HCT116 (cell line): ENCODE data around the gene DIPK1B. TPM values are rescaled to one million over a fixed set of nuclear protein-coding genes. Genes with fewer than 3 reads are reported as not detected.

Experiments
- ATAC-seq: fragments of 200-7000 bp; cut with Tn5 transposase; 2 replicates; pipeline ENCODE4 v1.9.1; 2020; ENCODE audit warnings: mild to moderate bottlenecking, moderate library complexity
- BruUV-seq: library from RNA; stranded (reverse); fragments of 400-500 nt; replicated peaks from 2 replicates; lab custom pipeline; 2021; lab: Mats Ljungman, UMichigan
- CTCF ChIA-PET: fragments of 300-600 bp; sonication (Branson Sonifier 250); formaldehyde crosslinking; loops from one replicate; lab custom pipeline; 2021; ENCODE audit warnings: antibody characterized with exemption; lab: Charles Lee
- POLR2A ChIA-PET: fragments of 300-600, 350-600 bp; sonication (Branson Sonifier 250); formaldehyde crosslinking; loops from one replicate; lab custom pipeline; 2021; ENCODE audit warnings: antibody characterized with exemption; lab: Charles Lee
- RAD21 ChIA-PET, 2 experiments: fragments of 300-600 bp; sonication (Branson Sonifier 250); formaldehyde crosslinking; loops; one replicate each; lab custom pipeline; 2023; ENCODE audit warnings: low total read pairs in 2 of 2; ENCODE audit not compliant: uncharacterized antibody in 2 of 2, unreplicated experiment in 2 of 2, low non-redundant PET in 1 of 2; lab: Charles Lee
- DNase-seq: peaks from one replicate; pipeline ENCODE4 v3.0.0-alpha.2; 2010; ENCODE audit warnings: low read depth, low spot score
- H2AFZ ChIP-seq: fragments of 200-600 bp; shearing (Covaris generic), sonication (generic); 2 replicates; pipeline ENCODE4 v1.6.1; 2017; ENCODE audit warnings: low read depth, mixed run types, mixed read lengths, antibody characterized with exemption, low read length; ENCODE audit not compliant: poor library complexity, severe bottlenecking
- H3K27ac ChIP-seq: 2 replicates; pipeline ENCODE4 v1.5.1; 2012; ENCODE audit warnings: low read depth, low read length
- H3K27me3 ChIP-seq: fragments of 200-600 bp; sonication (generic); 2 replicates; pipeline ENCODE4 v1.6.1; 2016; ENCODE audit warnings: mixed run types, low read length, mixed read lengths; ENCODE audit not compliant: insufficient read depth
- H3K36me3 ChIP-seq, 2 experiments: fragments of 200-500 bp in 1 of 2; fragments of 200-600 bp in 1 of 2; sonication (Bioruptor generic) in 1 of 2; sonication (generic) in 1 of 2; 2 replicates each; pipeline versions ENCODE4 v1.5.1 to v1.6.1; 2014 to 2016; ENCODE audit warnings: low read length in 2 of 2, inconsistent platforms in 1 of 2, mixed read lengths in 1 of 2, mixed run types in 1 of 2; ENCODE audit not compliant: insufficient read depth in 2 of 2, control insufficient read depth in 1 of 2
- H3K4me1 ChIP-seq, 2 experiments: fragments of 200-600 bp in 1 of 2; sonication (generic) in 1 of 2; 2 replicates each; pipeline versions ENCODE4 v1.5.1 to v1.6.1; 2012 to 2017; ENCODE audit warnings: low read length in 2 of 2, inconsistent platforms in 1 of 2, mild to moderate bottlenecking in 1 of 2, mixed read lengths in 1 of 2, mixed run types in 1 of 2, moderate library complexity in 1 of 2; ENCODE audit not compliant: insufficient read depth in 2 of 2, control insufficient read depth in 1 of 2
- H3K4me2 ChIP-seq: fragments of 200-600 bp; sonication (generic); 2 replicates; pipeline ENCODE4 v1.6.1; 2017; ENCODE audit warnings: mixed run types, low read length, mixed read lengths
- H3K4me3 ChIP-seq, 2 experiments: fragments of 200-600 bp in 1 of 2; sonication (generic) in 1 of 2; replicated peaks in 1 of 2; 2 replicates each; pipeline ENCODE4 v1.5.1; 2011 to 2016; ENCODE audit warnings: low read length in 2 of 2, control low read depth in 1 of 2, low read depth in 1 of 2, mild to moderate bottlenecking in 1 of 2, mixed read lengths in 1 of 2, mixed run types in 1 of 2
- H3K79me2 ChIP-seq: fragments of 200-600 bp; sonication (generic); 2 replicates; pipeline ENCODE4 v1.6.1; 2017; ENCODE audit warnings: mild to moderate bottlenecking, mixed run types, low read length, moderate library complexity, mixed read lengths; ENCODE audit not compliant: insufficient read depth
- H3K9ac ChIP-seq: fragments of 200-600 bp; sonication (generic); 2 replicates; pipeline ENCODE4 v1.6.1; 2016; ENCODE audit warnings: low read length, mixed read lengths
- H3K9me2 ChIP-seq: fragments of 200-600 bp; sonication (generic), shearing (Covaris generic); 2 replicates; pipeline ENCODE4 v1.6.1; 2017; ENCODE audit warnings: mixed run types, mild to moderate bottlenecking, moderate library complexity; ENCODE audit not compliant: insufficient read depth
- H3K9me3 ChIP-seq, 2 experiments: fragments of 200-500 bp in 1 of 2; fragments of 200-600 bp in 1 of 2; sonication (Bioruptor generic) in 1 of 2; sonication (generic) in 1 of 2; 2 replicates each; pipeline ENCODE4 v1.6.1; 2014 to 2017; ENCODE audit warnings: low read length in 2 of 2, mixed read lengths in 2 of 2, inconsistent platforms in 1 of 2, low read depth in 1 of 2, mild to moderate bottlenecking in 1 of 2, mixed run types in 1 of 2, moderate library complexity in 1 of 2; ENCODE audit not compliant: control insufficient read depth in 1 of 2, insufficient read depth in 1 of 2
- H4K20me1 ChIP-seq: fragments of 200-600 bp; sonication (generic), shearing (Covaris generic); 2 replicates; pipeline ENCODE4 v1.6.1; 2017; ENCODE audit warnings: mixed run types, mild to moderate bottlenecking, moderate library complexity; ENCODE audit not compliant: insufficient read depth
- CEBPB ChIP-seq: IDR thresholded peaks from 2 replicates; pipeline ENCODE4 v1.6.1; 2012; ENCODE audit warnings: low read depth
- EZH2 ChIP-seq: fragments of 200-600 bp; sonication (generic); IDR thresholded peaks from 2 replicates; pipeline ENCODE4 v1.6.1; 2017; ENCODE audit warnings: antibody characterized with exemption, mixed run types
- POLR2AphosphoS5 ChIP-seq: IDR thresholded peaks from 2 replicates; pipeline ENCODE4 v1.6.1; 2011; ENCODE audit warnings: mild to moderate bottlenecking, low read depth, low read length, moderate library complexity
- SP1 ChIP-seq: IDR thresholded peaks from 2 replicates; pipeline ENCODE4 v1.6.1; 2012; ENCODE audit warnings: low read depth
- TCF7L2 ChIP-seq: IDR thresholded peaks from 2 replicates; pipeline ENCODE4 v1.7.0; 2011; ENCODE audit warnings: borderline replicate concordance, inconsistent platforms; ENCODE audit not compliant: insufficient read depth, insufficient read length; ENCODE audit errors: extremely low read depth
- ZNF274 ChIP-seq: fragments of 200-500 bp; sonication (Bioruptor generic); IDR thresholded peaks from 2 replicates; pipeline ENCODE4 v1.6.1; 2014; ENCODE audit warnings: mild to moderate bottlenecking, low read depth, low read length, inconsistent platforms
- intact Hi-C: fragments of 100-400 bp; cut with micrococcal nuclease; formaldehyde crosslinking; loops from 2 replicates; pipeline ENCODE4 v1.10.0; 2022
- total RNA-seq: library from RNA; stranded (reverse); gene quantifications from one replicate; pipeline ENCODE4 v1.2.1, GENCODE V29; 2021; ENCODE audit not compliant: unreplicated experiment
- TF ChIP-seq, protein P1 (sequence below), 3 experiments: fragments of 200-600 bp in 1 of 3; sonication (generic) in 1 of 3; IDR thresholded peaks in 2 of 3; conservative IDR thresholded peaks in 1 of 3; 2 replicates each; pipeline ENCODE4 v1.5.1; 2012 to 2017; ENCODE audit warnings: low read depth in 2 of 3, low read length in 2 of 3, antibody characterized with exemption in 1 of 3, borderline replicate concordance in 1 of 3, control low read depth in 1 of 3, mild to moderate bottlenecking in 1 of 3, mixed read lengths in 1 of 3, mixed run types in 1 of 3, moderate library complexity in 1 of 3; ENCODE audit not compliant: insufficient read depth in 1 of 3
- TF ChIP-seq, protein P2 (sequence below): IDR thresholded peaks from 2 replicates; pipeline ENCODE4 v1.6.1; 2011; ENCODE audit warnings: mild to moderate bottlenecking, low read length, moderate library complexity; ENCODE audit not compliant: insufficient replicate concordance; ENCODE audit errors: extremely low read depth
- TF ChIP-seq, protein P3 (sequence below): IDR thresholded peaks from 2 replicates; pipeline ENCODE4 v1.6.1; 2012

The DIPK1B gene
- total RNA-seq, 1 experiment from 2014 or later: 15.6 TPM

DNA sequence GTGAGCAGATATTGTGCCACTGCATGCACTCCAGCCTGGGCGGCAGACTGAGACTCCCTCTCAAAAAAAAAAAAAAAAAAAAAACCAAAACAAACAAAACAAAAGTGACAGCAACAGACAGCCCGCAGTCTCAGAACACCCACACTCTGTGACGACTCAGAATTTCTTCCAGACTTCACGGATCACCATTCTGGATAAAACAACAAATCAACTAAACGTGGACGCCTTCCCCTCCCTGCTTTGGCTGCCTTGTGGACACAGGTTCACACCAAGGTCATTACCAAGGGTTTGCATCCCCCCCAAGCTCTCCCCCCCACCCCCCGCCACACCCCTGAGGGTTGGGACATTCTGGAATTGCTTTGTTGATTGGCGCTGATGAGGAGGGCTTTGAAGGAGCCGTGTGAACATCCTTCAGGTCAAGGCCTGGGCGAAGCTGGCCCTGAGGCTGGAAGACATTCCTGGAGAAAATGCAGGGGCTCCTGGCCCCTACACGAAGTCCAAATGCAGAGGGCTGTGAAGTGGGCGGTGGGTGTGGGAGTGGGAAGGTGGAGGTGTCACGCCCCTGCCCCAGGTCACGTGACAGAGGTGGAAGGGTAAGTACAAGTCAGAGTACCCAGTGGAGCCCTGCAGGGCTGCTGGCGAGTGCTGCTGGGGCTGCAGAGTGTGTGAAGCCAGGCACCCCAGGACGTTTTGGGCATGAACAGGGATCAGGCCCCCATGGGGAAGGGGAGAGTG, 20.2 kb downstream of the DIPK1B start:
- ATAC-seq (no peak), DNase-seq (no peak)
- Histone ChIP-seq H3K27me3 (no peaks in the 10 kb centered on the region), H3K27ac (no peak overlapping the region), H2AFZ (no peak overlapping the region), H3K9ac (no peak overlapping the region), H3K36me3 (peaks cover 0 to 2% of the 10 kb centered on the region in 2 experiments; a peak in 1 of 4 replicates), H3K9me2 (no peaks in the 10 kb centered on the region), H3K4me1 (peaks cover 4 to 16% of the 10 kb centered on the region in 2 experiments), H3K4me2 (no peak overlapping the region), H3K4me3 (no peak overlapping the region), H3K79me2 (peaks cover 18% of the 10 kb centered on the region), H4K20me1 (no peaks in the 10 kb centered on the region), H3K9me3 (no peaks in the 10 kb centered on the region)
- POLR2A ChIA-PET: no interaction called here
- RAD21 ChIA-PET: no interaction called here
- TF ChIP-seq, protein P1, sequence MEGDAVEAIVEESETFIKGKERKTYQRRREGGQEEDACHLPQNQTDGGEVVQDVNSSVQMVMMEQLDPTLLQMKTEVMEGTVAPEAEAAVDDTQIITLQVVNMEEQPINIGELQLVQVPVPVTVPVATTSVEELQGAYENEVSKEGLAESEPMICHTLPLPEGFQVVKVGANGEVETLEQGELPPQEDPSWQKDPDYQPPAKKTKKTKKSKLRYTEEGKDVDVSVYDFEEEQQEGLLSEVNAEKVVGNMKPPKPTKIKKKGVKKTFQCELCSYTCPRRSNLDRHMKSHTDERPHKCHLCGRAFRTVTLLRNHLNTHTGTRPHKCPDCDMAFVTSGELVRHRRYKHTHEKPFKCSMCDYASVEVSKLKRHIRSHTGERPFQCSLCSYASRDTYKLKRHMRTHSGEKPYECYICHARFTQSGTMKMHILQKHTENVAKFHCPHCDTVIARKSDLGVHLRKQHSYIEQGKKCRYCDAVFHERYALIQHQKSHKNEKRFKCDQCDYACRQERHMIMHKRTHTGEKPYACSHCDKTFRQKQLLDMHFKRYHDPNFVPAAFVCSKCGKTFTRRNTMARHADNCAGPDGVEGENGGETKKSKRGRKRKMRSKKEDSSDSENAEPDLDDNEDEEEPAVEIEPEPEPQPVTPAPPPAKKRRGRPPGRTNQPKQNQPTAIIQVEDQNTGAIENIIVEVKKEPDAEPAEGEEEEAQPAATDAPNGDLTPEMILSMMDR (IDR thresholded peaks at IDR 0.05 in 2 of 3, conservative IDR thresholded peaks at IDR 0.05 in 1 of 3; ENCODE audit: borderline replicate concordance in 1 of 3, insufficient read depth in 1 of 3, low read depth in 2 of 3, low read length in 2 of 3): no peak
- TF ChIP-seq EZH2: no peak
- no peak for TF ChIP-seq SP1
- TF ChIP-seq, protein P2, sequence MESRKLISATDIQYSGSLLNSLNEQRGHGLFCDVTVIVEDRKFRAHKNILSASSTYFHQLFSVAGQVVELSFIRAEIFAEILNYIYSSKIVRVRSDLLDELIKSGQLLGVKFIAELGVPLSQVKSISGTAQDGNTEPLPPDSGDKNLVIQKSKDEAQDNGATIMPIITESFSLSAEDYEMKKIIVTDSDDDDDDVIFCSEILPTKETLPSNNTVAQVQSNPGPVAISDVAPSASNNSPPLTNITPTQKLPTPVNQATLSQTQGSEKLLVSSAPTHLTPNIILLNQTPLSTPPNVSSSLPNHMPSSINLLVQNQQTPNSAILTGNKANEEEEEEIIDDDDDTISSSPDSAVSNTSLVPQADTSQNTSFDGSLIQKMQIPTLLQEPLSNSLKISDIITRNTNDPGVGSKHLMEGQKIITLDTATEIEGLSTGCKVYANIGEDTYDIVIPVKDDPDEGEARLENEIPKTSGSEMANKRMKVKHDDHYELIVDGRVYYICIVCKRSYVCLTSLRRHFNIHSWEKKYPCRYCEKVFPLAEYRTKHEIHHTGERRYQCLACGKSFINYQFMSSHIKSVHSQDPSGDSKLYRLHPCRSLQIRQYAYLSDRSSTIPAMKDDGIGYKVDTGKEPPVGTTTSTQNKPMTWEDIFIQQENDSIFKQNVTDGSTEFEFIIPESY: no peak
- no peak for TF ChIP-seq TCF7L2
- TF ChIP-seq, protein P3, sequence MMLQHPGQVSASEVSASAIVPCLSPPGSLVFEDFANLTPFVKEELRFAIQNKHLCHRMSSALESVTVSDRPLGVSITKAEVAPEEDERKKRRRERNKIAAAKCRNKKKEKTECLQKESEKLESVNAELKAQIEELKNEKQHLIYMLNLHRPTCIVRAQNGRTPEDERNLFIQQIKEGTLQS: no peak
- TF ChIP-seq ZNF274: no peak
- no peak for TF ChIP-seq CEBPB
- TF ChIP-seq POLR2AphosphoS5: no peak
- intact Hi-C loops: no loop called here
- CTCF ChIA-PET: no interaction called here
- BruUV-seq: no TSS peak
